HCT116 (cell line): ENCODE measurements around the gene GTF3C4. TPM values are rescaled to one million over a fixed set of nuclear protein-coding genes. Genes with fewer than 3 reads are reported as not detected.

Experiments used
- ATAC-seq: fragments of 200-7000 bp; cut with Tn5 transposase; 2 replicates; pipeline ENCODE4 v1.9.1; 2020; ENCODE audit warnings: mild to moderate bottlenecking, moderate library complexity
- BruUV-seq: library from RNA; stranded (reverse); fragments of 400-500 nt; replicated peaks from 2 replicates; lab custom pipeline; 2021; lab: Mats Ljungman, UMichigan
- CTCF ChIA-PET: fragments of 300-600 bp; sonication (Branson Sonifier 250); formaldehyde crosslinking; loops from one replicate; lab custom pipeline; 2021; ENCODE audit warnings: antibody characterized with exemption; lab: Charles Lee
- POLR2A ChIA-PET: fragments of 300-600, 350-600 bp; sonication (Branson Sonifier 250); formaldehyde crosslinking; loops from one replicate; lab custom pipeline; 2021; ENCODE audit warnings: antibody characterized with exemption; lab: Charles Lee
- RAD21 ChIA-PET, 2 experiments: fragments of 300-600 bp; sonication (Branson Sonifier 250); formaldehyde crosslinking; loops; one replicate each; lab custom pipeline; 2023; ENCODE audit warnings: low total read pairs in 2 of 2; ENCODE audit not compliant: uncharacterized antibody in 2 of 2, unreplicated experiment in 2 of 2, low non-redundant PET in 1 of 2; lab: Charles Lee
- DNase-seq: peaks from one replicate; pipeline ENCODE4 v3.0.0-alpha.2; 2010; ENCODE audit warnings: low read depth, low spot score
- H2AFZ ChIP-seq: fragments of 200-600 bp; shearing (Covaris generic), sonication (generic); 2 replicates; pipeline ENCODE4 v1.6.1; 2017; ENCODE audit warnings: low read depth, mixed run types, mixed read lengths, antibody characterized with exemption, low read length; ENCODE audit not compliant: poor library complexity, severe bottlenecking
- H3K27ac ChIP-seq: 2 replicates; pipeline ENCODE4 v1.5.1; 2012; ENCODE audit warnings: low read depth, low read length
- H3K27me3 ChIP-seq: fragments of 200-600 bp; sonication (generic); 2 replicates; pipeline ENCODE4 v1.6.1; 2016; ENCODE audit warnings: mixed run types, low read length, mixed read lengths; ENCODE audit not compliant: insufficient read depth
- H3K36me3 ChIP-seq, 2 experiments: fragments of 200-500 bp in 1 of 2; fragments of 200-600 bp in 1 of 2; sonication (Bioruptor generic) in 1 of 2; sonication (generic) in 1 of 2; 2 replicates each; pipeline versions ENCODE4 v1.5.1 to v1.6.1; 2014 to 2016; ENCODE audit warnings: low read length in 2 of 2, inconsistent platforms in 1 of 2, mixed read lengths in 1 of 2, mixed run types in 1 of 2; ENCODE audit not compliant: insufficient read depth in 2 of 2, control insufficient read depth in 1 of 2
- H3K4me1 ChIP-seq, 2 experiments: fragments of 200-600 bp in 1 of 2; sonication (generic) in 1 of 2; 2 replicates each; pipeline versions ENCODE4 v1.5.1 to v1.6.1; 2012 to 2017; ENCODE audit warnings: low read length in 2 of 2, inconsistent platforms in 1 of 2, mild to moderate bottlenecking in 1 of 2, mixed read lengths in 1 of 2, mixed run types in 1 of 2, moderate library complexity in 1 of 2; ENCODE audit not compliant: insufficient read depth in 2 of 2, control insufficient read depth in 1 of 2
- H3K4me2 ChIP-seq: fragments of 200-600 bp; sonication (generic); 2 replicates; pipeline ENCODE4 v1.6.1; 2017; ENCODE audit warnings: mixed run types, low read length, mixed read lengths
- H3K4me3 ChIP-seq, 2 experiments: fragments of 200-600 bp in 1 of 2; sonication (generic) in 1 of 2; replicated peaks in 1 of 2; 2 replicates each; pipeline ENCODE4 v1.5.1; 2011 to 2016; ENCODE audit warnings: low read length in 2 of 2, control low read depth in 1 of 2, low read depth in 1 of 2, mild to moderate bottlenecking in 1 of 2, mixed read lengths in 1 of 2, mixed run types in 1 of 2
- H3K79me2 ChIP-seq: fragments of 200-600 bp; sonication (generic); 2 replicates; pipeline ENCODE4 v1.6.1; 2017; ENCODE audit warnings: mild to moderate bottlenecking, mixed run types, low read length, moderate library complexity, mixed read lengths; ENCODE audit not compliant: insufficient read depth
- H3K9ac ChIP-seq: fragments of 200-600 bp; sonication (generic); 2 replicates; pipeline ENCODE4 v1.6.1; 2016; ENCODE audit warnings: low read length, mixed read lengths
- H3K9me2 ChIP-seq: fragments of 200-600 bp; sonication (generic), shearing (Covaris generic); 2 replicates; pipeline ENCODE4 v1.6.1; 2017; ENCODE audit warnings: mixed run types, mild to moderate bottlenecking, moderate library complexity; ENCODE audit not compliant: insufficient read depth
- H3K9me3 ChIP-seq, 2 experiments: fragments of 200-500 bp in 1 of 2; fragments of 200-600 bp in 1 of 2; sonication (Bioruptor generic) in 1 of 2; sonication (generic) in 1 of 2; 2 replicates each; pipeline ENCODE4 v1.6.1; 2014 to 2017; ENCODE audit warnings: low read length in 2 of 2, mixed read lengths in 2 of 2, inconsistent platforms in 1 of 2, low read depth in 1 of 2, mild to moderate bottlenecking in 1 of 2, mixed run types in 1 of 2, moderate library complexity in 1 of 2; ENCODE audit not compliant: control insufficient read depth in 1 of 2, insufficient read depth in 1 of 2
- H4K20me1 ChIP-seq: fragments of 200-600 bp; sonication (generic), shearing (Covaris generic); 2 replicates; pipeline ENCODE4 v1.6.1; 2017; ENCODE audit warnings: mixed run types, mild to moderate bottlenecking, moderate library complexity; ENCODE audit not compliant: insufficient read depth
- CEBPB ChIP-seq: IDR thresholded peaks from 2 replicates; pipeline ENCODE4 v1.6.1; 2012; ENCODE audit warnings: low read depth
- CTCF ChIP-seq, 3 experiments: fragments of 200-600 bp in 1 of 3; sonication (generic) in 1 of 3; IDR thresholded peaks in 2 of 3; conservative IDR thresholded peaks in 1 of 3; 2 replicates each; pipeline ENCODE4 v1.5.1; 2012 to 2017; ENCODE audit warnings: low read depth in 2 of 3, low read length in 2 of 3, antibody characterized with exemption in 1 of 3, borderline replicate concordance in 1 of 3, control low read depth in 1 of 3, mild to moderate bottlenecking in 1 of 3, mixed read lengths in 1 of 3, mixed run types in 1 of 3, moderate library complexity in 1 of 3; ENCODE audit not compliant: insufficient read depth in 1 of 3
- EZH2phosphoT487 ChIP-seq: fragments of 200-600 bp; IDR thresholded peaks from 2 replicates; pipeline ENCODE4 v1.6.1; 2018; ENCODE audit warnings: antibody characterized with exemption, borderline replicate concordance
- FOSL1 ChIP-seq: IDR thresholded peaks from 2 replicates; pipeline ENCODE4 v1.6.1; 2012; ENCODE audit warnings: low read depth
- MAX ChIP-seq: IDR thresholded peaks from 2 replicates; pipeline ENCODE4 v1.6.1; 2012
- POLR2AphosphoS5 ChIP-seq: IDR thresholded peaks from 2 replicates; pipeline ENCODE4 v1.6.1; 2011; ENCODE audit warnings: mild to moderate bottlenecking, low read depth, low read length, moderate library complexity
- RAD21 ChIP-seq: IDR thresholded peaks from 2 replicates; pipeline ENCODE4 v1.6.1; 2012; ENCODE audit warnings: low read depth, mild to moderate bottlenecking
- REST ChIP-seq: IDR thresholded peaks from 2 replicates; pipeline ENCODE4 v1.6.1; 2012; ENCODE audit warnings: low read depth
- YY1 ChIP-seq: IDR thresholded peaks from 2 replicates; pipeline ENCODE4 v1.6.1; 2011; ENCODE audit warnings: low read length, low read depth, moderate library complexity, mild to moderate bottlenecking; ENCODE audit not compliant: insufficient replicate concordance; ENCODE audit errors: extremely low read depth
- intact Hi-C: fragments of 100-400 bp; cut with micrococcal nuclease; formaldehyde crosslinking; loops from 2 replicates; pipeline ENCODE4 v1.10.0; 2022
- total RNA-seq: library from RNA; stranded (reverse); gene quantifications from one replicate; pipeline ENCODE4 v1.2.1, GENCODE V29; 2021; ENCODE audit not compliant: unreplicated experiment

The GTF3C4 gene
- total RNA-seq, 1 experiment from 2014 or later: 26.4 TPM

GRCh38 chr9:132651259-132651658 lies 19.0 kb upstream of the GTF3C4 start:
- ChIA-PET RAD21 (no interaction called here), POLR2A (no interaction called here), CTCF (interaction anchor here (1.5 kb wide), 1 partner anchor 148 kb away, joined by 3 read pairs; no protein-coding TSS in a partner anchor)
- no peaks in the 10 kb centered on the region for H3K9me3 ChIP-seq
- ATAC-seq (peak; percentile 44; the same call in 1 of the 2 replicates), DNase-seq (no peak)
- TF ChIP-seq EZH2phosphoT487 (no peak), FOSL1 (no peak), RAD21 (0 out of 2 replicates have a peak, but pooled peaks have one; percentile 23), REST (no peak), CEBPB (no peak), POLR2AphosphoS5 (no peak), YY1 (no peak), CTCF (IDR thresholded peaks at IDR 0.05 in 2 of 3, conservative IDR thresholded peaks at IDR 0.05 in 1 of 3; ENCODE audit: borderline replicate concordance in 1 of 3, insufficient read depth in 1 of 3, low read depth in 2 of 3, low read length in 2 of 3) (peak; percentile 22 to 52 (median 52); a peak in 4 of 6 replicates), MAX (no peak)
- peaks cover 29% of the 10 kb centered on the region for H3K79me2 ChIP-seq
- no peaks in the 10 kb centered on the region for H4K20me1 ChIP-seq
- no peaks in the 10 kb centered on the region for H3K9me2 ChIP-seq
- H3K4me1 ChIP-seq: no peaks in the 10 kb centered on the region
- H2AFZ ChIP-seq: no peak overlapping the region
- no peak overlapping the region for H3K4me2 ChIP-seq
- H3K27me3 ChIP-seq: no peaks in the 10 kb centered on the region
- H3K27ac ChIP-seq: no peak overlapping the region
- no peak overlapping the region for H3K9ac ChIP-seq
- H3K4me3 ChIP-seq: no peak overlapping the region
- H3K36me3 ChIP-seq: peaks cover 49 to 50% of the 10 kb centered on the region in 2 experiments; a peak in 3 of 4 replicates
- BruUV-seq: no TSS peak
- intact Hi-C loops: loop anchor here (2.0 to 10.0 kb wide), 2 partner anchors 240 to 324 kb away; partner anchors contain the start of genes CFAP77 and GFI1B
